SU-DHL-6 (cell line): ENCODE measurements around the gene PPFIBP2.

ENCODE experiments used
- H2AFZ ChIP-seq: fragments of 200-600 bp; sonication (generic); 2 replicates; pipeline ENCODE4 v1.6.1; 2014; ENCODE audit warnings: low read depth, mild to moderate bottlenecking, moderate library complexity, mixed read lengths, antibody characterized with exemption, low read length; ENCODE audit not compliant: severe bottlenecking
- H3F3A ChIP-seq: fragments of 200-600 bp; shearing (Covaris generic); 2 replicates; pipeline ENCODE4 v1.6.0; 2016; ENCODE audit warnings: antibody characterized with exemption, mild to moderate bottlenecking; ENCODE audit not compliant: insufficient read depth
- H3K27ac ChIP-seq: fragments of 200-600 bp; sonication (generic); 2 replicates; pipeline ENCODE4 v1.5.1; 2016; ENCODE audit warnings: low read depth, mild to moderate bottlenecking, low read length, moderate library complexity, mixed read lengths
- H3K27me3 ChIP-seq: fragments of 200-600 bp; sonication (generic), shearing (Covaris generic); 2 replicates; pipeline ENCODE4 v1.6.0; 2014; ENCODE audit warnings: mild to moderate bottlenecking, low read length
- H3K36me3 ChIP-seq: fragments of 200-600 bp; sonication (generic); 2 replicates; pipeline ENCODE4 v1.6.1; 2014; ENCODE audit warnings: mild to moderate bottlenecking, low read length, mixed read lengths
- H3K4me2 ChIP-seq: fragments of 300-600, 200-600 bp; shearing (Covaris generic), sonication (generic); 2 replicates; pipeline ENCODE4 v1.6.0; 2014; ENCODE audit warnings: low read length, low read depth, mild to moderate bottlenecking; ENCODE audit not compliant: poor library complexity, severe bottlenecking
- H3K4me3 ChIP-seq: fragments of 200-600 bp; sonication (generic); 2 replicates; pipeline ENCODE4 v1.5.1; 2014; ENCODE audit warnings: antibody characterized with exemption, low read length, mild to moderate bottlenecking, mixed read lengths; ENCODE audit not compliant: insufficient read depth, poor library complexity, severe bottlenecking
- H3K79me2 ChIP-seq: fragments of 200-600 bp; sonication (generic); 2 replicates; pipeline ENCODE4 v1.6.1; 2014; ENCODE audit warnings: mild to moderate bottlenecking, low read length, moderate library complexity; ENCODE audit not compliant: insufficient read depth
- H3K9ac ChIP-seq: fragments of 200-600 bp; sonication (generic); 2 replicates; pipeline ENCODE4 v1.7.0; 2014; ENCODE audit warnings: mild to moderate bottlenecking, low read length
- H3K9me2 ChIP-seq: fragments of 200-600 bp; sonication (generic); replicated peaks from 2 replicates; pipeline ENCODE4 v1.6.1; 2014; ENCODE audit warnings: low read length; ENCODE audit not compliant: insufficient read depth
- H3K9me3 ChIP-seq: fragments of 200-600 bp; sonication (generic); 2 replicates; pipeline ENCODE4 v1.6.1; 2014; ENCODE audit warnings: low read length, mixed read lengths; ENCODE audit not compliant: insufficient read depth
- H4K20me1 ChIP-seq: fragments of 200-600 bp; sonication (generic); 2 replicates; pipeline ENCODE4 v1.6.1; 2014; ENCODE audit warnings: low read depth, mild to moderate bottlenecking, antibody characterized with exemption, low read length, moderate library complexity, mixed read lengths
- EZH2phosphoT487 ChIP-seq: fragments of 200-600 bp; sonication (generic), shearing (Covaris generic); conservative IDR thresholded peaks from 2 replicates; pipeline ENCODE4 v1.6.1; 2018; ENCODE audit warnings: mild to moderate bottlenecking, antibody characterized with exemption, low read length, moderate library complexity, mixed read lengths
- TF ChIP-seq, protein P1 (sequence below): fragments of 200-600 bp; sonication (generic); IDR thresholded peaks from one replicate; pipeline ENCODE4 v1.5.1; 2017; ENCODE audit warnings: antibody characterized with exemption, mild to moderate bottlenecking, low read length, moderate library complexity; ENCODE audit not compliant: insufficient read depth, poor library complexity, severe bottlenecking

Gene PPFIBP2

DNA sequence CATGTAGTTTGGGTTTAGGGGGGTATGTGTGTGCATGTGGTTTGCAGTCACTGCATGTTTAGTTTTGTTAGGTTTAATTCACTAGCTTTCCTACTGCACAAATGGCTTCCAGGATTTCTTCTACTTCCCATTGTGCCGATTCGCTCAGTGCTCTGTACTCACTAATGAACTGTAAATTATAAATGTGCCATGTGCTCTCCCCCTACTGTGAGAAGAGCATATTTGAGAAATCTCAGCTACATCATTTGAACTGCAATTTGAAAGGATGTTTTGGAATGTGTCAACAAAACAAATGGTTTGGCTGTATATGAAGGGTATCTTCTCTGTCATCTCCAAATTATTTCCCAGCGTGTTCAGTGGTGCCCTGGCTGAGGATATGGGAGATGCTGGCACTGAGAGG is 131.4 kb downstream of the PPFIBP2 start:
- no peak overlapping the region for H3K9ac ChIP-seq

DNA sequence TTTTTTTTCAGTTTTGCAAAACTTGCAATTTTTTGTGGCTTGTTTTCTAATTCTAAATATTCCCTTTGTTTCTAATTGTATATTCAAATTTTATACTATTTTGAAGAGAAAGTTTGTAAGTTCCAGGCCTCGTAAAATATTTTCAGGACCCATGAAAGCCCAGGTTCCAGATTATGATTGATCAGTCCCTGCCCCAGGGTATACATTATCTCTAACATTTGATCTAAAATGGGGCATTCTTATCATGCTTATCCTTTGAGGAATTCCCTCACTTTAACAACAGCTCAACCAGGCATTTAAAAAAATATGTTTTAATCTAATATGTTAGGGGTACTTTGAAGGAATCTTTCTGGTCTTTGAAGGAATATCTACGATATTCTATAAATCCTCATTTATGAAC is 133.1 kb downstream of the PPFIBP2 start:
- no peaks in the 10 kb centered on the region for H3K36me3 ChIP-seq
- H3F3A ChIP-seq = no peaks in the 10 kb centered on the region
- no peak overlapping the region for H3K4me3 ChIP-seq
- TF ChIP-seq, protein P1, sequence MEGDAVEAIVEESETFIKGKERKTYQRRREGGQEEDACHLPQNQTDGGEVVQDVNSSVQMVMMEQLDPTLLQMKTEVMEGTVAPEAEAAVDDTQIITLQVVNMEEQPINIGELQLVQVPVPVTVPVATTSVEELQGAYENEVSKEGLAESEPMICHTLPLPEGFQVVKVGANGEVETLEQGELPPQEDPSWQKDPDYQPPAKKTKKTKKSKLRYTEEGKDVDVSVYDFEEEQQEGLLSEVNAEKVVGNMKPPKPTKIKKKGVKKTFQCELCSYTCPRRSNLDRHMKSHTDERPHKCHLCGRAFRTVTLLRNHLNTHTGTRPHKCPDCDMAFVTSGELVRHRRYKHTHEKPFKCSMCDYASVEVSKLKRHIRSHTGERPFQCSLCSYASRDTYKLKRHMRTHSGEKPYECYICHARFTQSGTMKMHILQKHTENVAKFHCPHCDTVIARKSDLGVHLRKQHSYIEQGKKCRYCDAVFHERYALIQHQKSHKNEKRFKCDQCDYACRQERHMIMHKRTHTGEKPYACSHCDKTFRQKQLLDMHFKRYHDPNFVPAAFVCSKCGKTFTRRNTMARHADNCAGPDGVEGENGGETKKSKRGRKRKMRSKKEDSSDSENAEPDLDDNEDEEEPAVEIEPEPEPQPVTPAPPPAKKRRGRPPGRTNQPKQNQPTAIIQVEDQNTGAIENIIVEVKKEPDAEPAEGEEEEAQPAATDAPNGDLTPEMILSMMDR = no peak
- TF ChIP-seq EZH2phosphoT487 = no peak
- H3K9me2 ChIP-seq = no peaks in the 10 kb centered on the region
- no peaks in the 10 kb centered on the region for H3K9me3 ChIP-seq
- H4K20me1 ChIP-seq = no peaks in the 10 kb centered on the region; the same call in 1 of the 2 replicates
- H3K79me2 ChIP-seq = no peaks in the 10 kb centered on the region
- H2AFZ ChIP-seq = no peak overlapping the region
- H3K27ac ChIP-seq = no peak overlapping the region
- H3K27me3 ChIP-seq = no peaks in the 10 kb centered on the region
- H3K4me2 ChIP-seq = no peak overlapping the region
- H3K9ac ChIP-seq = no peak overlapping the region

More for the DNA sequence above, 131.4 kb downstream of the PPFIBP2 start:
- H3K27me3 ChIP-seq = no peaks in the 10 kb centered on the region
- no peaks in the 10 kb centered on the region for H3K9me3 ChIP-seq
- TF ChIP-seq EZH2phosphoT487 = no peak
- TF ChIP-seq, protein P1 = no peak
- no peaks in the 10 kb centered on the region for H3K9me2 ChIP-seq
- H3K79me2 ChIP-seq = no peaks in the 10 kb centered on the region
- no peak overlapping the region for H3K4me3 ChIP-seq
- H3F3A ChIP-seq = no peaks in the 10 kb centered on the region
- no peaks in the 10 kb centered on the region for H3K36me3 ChIP-seq
- H4K20me1 ChIP-seq = no peaks in the 10 kb centered on the region; the same call in 1 of the 2 replicates
- no peak overlapping the region for H2AFZ ChIP-seq
- no peak overlapping the region for H3K4me2 ChIP-seq
- H3K27ac ChIP-seq = no peak overlapping the region

DNA sequence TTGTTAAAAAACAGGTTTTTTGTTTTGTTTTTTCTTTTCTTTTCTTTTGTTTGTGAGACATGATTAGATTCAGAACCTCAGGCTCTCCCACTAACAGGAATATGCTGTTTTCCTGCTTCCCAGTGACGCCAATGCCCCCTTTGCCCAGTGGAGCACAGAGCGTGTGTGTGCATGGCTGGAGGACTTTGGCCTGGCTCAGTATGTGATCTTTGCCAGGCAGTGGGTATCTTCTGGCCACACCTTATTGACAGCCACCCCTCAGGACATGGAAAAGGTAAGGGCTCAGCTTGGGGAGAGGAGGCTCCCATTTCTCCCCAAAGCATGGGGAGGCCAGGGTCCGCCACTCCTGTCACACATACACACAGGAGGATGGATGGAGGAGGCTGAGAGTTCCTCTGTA is 134.5 kb downstream of the PPFIBP2 start:
- Histone ChIP-seq H3F3A (no peaks in the 10 kb centered on the region), H3K79me2 (no peaks in the 10 kb centered on the region), H3K36me3 (no peaks in the 10 kb centered on the region), H3K4me3 (no peak overlapping the region), H3K4me2 (no peak overlapping the region), H4K20me1 (no peaks in the 10 kb centered on the region; the same call in 1 of the 2 replicates), H3K27ac (no peak overlapping the region), H3K27me3 (no peaks in the 10 kb centered on the region), H3K9me3 (no peaks in the 10 kb centered on the region), H3K9me2 (no peaks in the 10 kb centered on the region), H3K9ac (no peak overlapping the region), H2AFZ (no peak overlapping the region)
- TF ChIP-seq EZH2phosphoT487 = no peak
- TF ChIP-seq, protein P1 = no peak

DNA sequence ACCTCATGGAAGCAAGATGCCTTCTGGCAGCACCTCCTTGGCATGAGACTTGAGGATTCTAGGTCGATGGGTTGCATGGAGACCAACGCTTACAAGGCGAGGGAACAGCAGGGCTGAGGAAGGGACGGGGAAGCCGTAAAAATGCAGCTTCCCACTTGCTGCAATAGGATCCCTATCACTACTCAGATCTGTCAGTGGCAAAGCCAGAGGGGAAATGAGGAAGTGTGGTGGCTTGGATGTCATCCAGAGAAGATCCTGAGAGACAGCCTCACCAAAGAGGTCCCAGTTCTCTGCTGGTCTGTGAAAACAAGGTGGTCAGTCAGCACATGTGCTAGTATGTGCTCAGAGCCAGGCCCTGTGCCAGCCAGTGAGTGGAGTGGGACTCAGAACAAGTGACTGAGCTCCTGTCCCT is 137.3 kb downstream of the PPFIBP2 start:
- H3K27me3 ChIP-seq = no peaks in the 10 kb centered on the region
- H3K9me3 ChIP-seq = no peaks in the 10 kb centered on the region
- no peaks in the 10 kb centered on the region for H3F3A ChIP-seq
- TF ChIP-seq, protein P1 = no peak
- no peak for TF ChIP-seq EZH2phosphoT487
- no peaks in the 10 kb centered on the region for H3K36me3 ChIP-seq
- H3K79me2 ChIP-seq = no peaks in the 10 kb centered on the region
- H3K4me2 ChIP-seq = no peak overlapping the region
- no peak overlapping the region for H2AFZ ChIP-seq
- H3K9ac ChIP-seq = no peak overlapping the region
- H3K27ac ChIP-seq = no peak overlapping the region
- H4K20me1 ChIP-seq = no peaks in the 10 kb centered on the region; the same call in 1 of the 2 replicates
- H3K4me3 ChIP-seq = no peak overlapping the region
- H3K9me2 ChIP-seq = no peaks in the 10 kb centered on the region
